Adrenal gland (tissue), 5 donors: ENCODE results near the gene TPRG1.

Experiments used
- CTCF ChIP-seq, 6 experiments: fragments of 450-650 bp in 4 of 6; fragments of 200-600 bp in 2 of 6; sonication (generic) in 1 of 6; IDR thresholded peaks; 1 replicate in 5 of 6; 2 replicates in 1 of 6; pipeline versions ENCODE4 v1.5.1 to v1.8.0; 2016 to 2021; ENCODE audit warnings: antibody characterized with exemption in 6 of 6, mild to moderate bottlenecking in 2 of 6, moderate library complexity in 1 of 6
- POLR2A ChIP-seq, 2 donors: fragments of 450-650 bp; IDR thresholded peaks; one replicate each; pipeline ENCODE4 v1.6.1; 2017; ENCODE audit warnings: antibody characterized with exemption in 2 of 2, mild to moderate bottlenecking in 2 of 2, moderate library complexity in 1 of 2
- donor health status: DM: no; HTN: no; CAD: no.

GRCh38 chr3:189312866-189313265 lies 141.1 kb downstream of the TPRG1 start:
- no peak for TF ChIP-seq CTCF (IDR thresholded peaks at IDR 0.05)
- no peak for TF ChIP-seq POLR2A (IDR thresholded peaks at IDR 0.05)
